OCI-LY7 (cell line): ENCODE measurements around the gene BFAR.

Source experiments
- EZH2phosphoT487 ChIP-seq: fragments of 200-600 bp; sonication (generic); IDR thresholded peaks from 2 replicates; pipeline ENCODE4 v1.6.1; 2018; ENCODE audit warnings: low read depth, borderline replicate concordance, mild to moderate bottlenecking, mixed run types, antibody characterized with exemption, low read length, moderate library complexity, mixed read lengths
- TF ChIP-seq, protein P1 (sequence below): fragments of 200-600 bp; sonication (generic); conservative IDR thresholded peaks from 2 replicates; pipeline ENCODE4 v1.5.1; 2014; ENCODE audit warnings: mild to moderate bottlenecking, antibody characterized with exemption, low read length, moderate library complexity, mixed read lengths

DNA sequence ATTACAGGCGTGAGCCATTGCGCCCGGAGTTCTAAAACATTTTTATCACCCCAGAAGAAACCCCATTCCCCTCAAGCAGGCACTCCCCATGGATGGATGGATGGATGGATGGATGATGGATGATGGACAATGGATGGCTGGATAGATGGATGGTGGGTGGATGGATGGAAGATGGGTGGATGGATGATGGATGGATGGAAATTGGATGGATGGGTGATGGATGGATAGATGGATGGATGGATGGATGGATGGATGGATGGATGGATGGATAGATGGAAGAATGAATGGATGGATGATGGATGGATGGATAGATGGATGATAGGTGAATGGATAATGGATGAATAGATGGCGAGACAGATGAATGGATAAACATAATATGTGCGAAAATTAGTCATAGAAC lies 44.9 kb downstream of the BFAR start:
- no peak for TF ChIP-seq EZH2phosphoT487
- TF ChIP-seq, protein P1, sequence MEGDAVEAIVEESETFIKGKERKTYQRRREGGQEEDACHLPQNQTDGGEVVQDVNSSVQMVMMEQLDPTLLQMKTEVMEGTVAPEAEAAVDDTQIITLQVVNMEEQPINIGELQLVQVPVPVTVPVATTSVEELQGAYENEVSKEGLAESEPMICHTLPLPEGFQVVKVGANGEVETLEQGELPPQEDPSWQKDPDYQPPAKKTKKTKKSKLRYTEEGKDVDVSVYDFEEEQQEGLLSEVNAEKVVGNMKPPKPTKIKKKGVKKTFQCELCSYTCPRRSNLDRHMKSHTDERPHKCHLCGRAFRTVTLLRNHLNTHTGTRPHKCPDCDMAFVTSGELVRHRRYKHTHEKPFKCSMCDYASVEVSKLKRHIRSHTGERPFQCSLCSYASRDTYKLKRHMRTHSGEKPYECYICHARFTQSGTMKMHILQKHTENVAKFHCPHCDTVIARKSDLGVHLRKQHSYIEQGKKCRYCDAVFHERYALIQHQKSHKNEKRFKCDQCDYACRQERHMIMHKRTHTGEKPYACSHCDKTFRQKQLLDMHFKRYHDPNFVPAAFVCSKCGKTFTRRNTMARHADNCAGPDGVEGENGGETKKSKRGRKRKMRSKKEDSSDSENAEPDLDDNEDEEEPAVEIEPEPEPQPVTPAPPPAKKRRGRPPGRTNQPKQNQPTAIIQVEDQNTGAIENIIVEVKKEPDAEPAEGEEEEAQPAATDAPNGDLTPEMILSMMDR = no peak
